Breast epithelium (tissue), 4 donors: Measurements from ENCODE around the gene FARP2. TPM values are rescaled to one million over a fixed set of nuclear protein-coding genes. Genes with fewer than 3 reads are reported as not detected.
A peak's percentile ranks its signal among the peaks of the same experiment; 100 is the strongest.

Experiments
- DNase-seq, 2 donors: peaks; one replicate each; pipeline ENCODE4 v3.0.0-alpha.2; 2019; ENCODE audit warnings: low spot score in 2 of 2
- H3K27ac ChIP-seq, 2 donors: fragments of 200-600 bp; sonication (generic) in 1 of 2; one replicate each; pipeline ENCODE4 v1.5.1; 2016 to 2019; ENCODE audit warnings: mild to moderate bottlenecking in 1 of 2
- H3K27me3 ChIP-seq, 2 donors: fragments of 200-600 bp; sonication (generic) in 1 of 2; one replicate each; pipeline versions ENCODE4 v1.5.1 to v1.6.0; 2017 to 2019; ENCODE audit warnings: control low read depth in 1 of 2, mild to moderate bottlenecking in 1 of 2
- H3K36me3 ChIP-seq: fragments of 200-600 bp; one replicate; pipeline ENCODE4 v1.5.1; 2019
- H3K4me1 ChIP-seq, 2 donors: fragments of 200-600 bp; sonication (generic); one replicate each; pipeline ENCODE4 v1.5.1; 2016 to 2019; ENCODE audit warnings: control low read depth in 1 of 2
- H3K4me3 ChIP-seq, 3 donors: fragments of 200-600 bp; sonication (generic); 1 replicate in 2 of 3; 2 replicates in 1 of 3; pipeline ENCODE4 v1.5.1; 2016 to 2019; ENCODE audit warnings: mild to moderate bottlenecking in 3 of 3, moderate library complexity in 2 of 3
- H3K9me3 ChIP-seq, 2 donors: fragments of 200-600 bp; sonication (generic) in 1 of 2; one replicate each; pipeline ENCODE4 v1.5.1; 2016 to 2019; ENCODE audit warnings: control low read depth in 1 of 2
- CTCF ChIP-seq, 3 donors: fragments of 450-650 bp; IDR thresholded peaks; one replicate each; pipeline ENCODE4 v1.5.1; 2016 to 2017; ENCODE audit warnings: antibody characterized with exemption in 3 of 3, mild to moderate bottlenecking in 3 of 3, moderate library complexity in 3 of 3
- POLR2A ChIP-seq: fragments of 450-650 bp; IDR thresholded peaks from one replicate; pipeline ENCODE4 v1.6.1; 2016; ENCODE audit warnings: antibody characterized with exemption, mild to moderate bottlenecking, moderate library complexity
- POLR2AphosphoS5 ChIP-seq, 3 donors: sonication (generic); formaldehyde crosslinking; IDR thresholded peaks; one replicate each; pipeline ENCODE4 v1.6.1; 2017; ENCODE audit warnings: antibody characterized with exemption in 3 of 3
- intact Hi-C: fragments of 100-400 bp; cut with DNase I; formaldehyde crosslinking; loops from one replicate; pipeline ENCODE4 v1.15.1; 2023; ENCODE audit warnings: low total_unique reads
- total RNA-seq, 3 donors: library from RNA; depleted of rRNA; stranded (reverse); fragments of >200 nt; gene quantifications; one replicate each; pipeline ENCODE4 v1.1.0, GENCODE V29; 2016

The FARP2 gene
- total RNA-seq, 3 donors from 2014 or later = 34.4 to 43.3 (median 40.3) TPM

GRCh38 chr2:241541564-241542277 is 185.6 kb downstream of the FARP2 start:
- no peaks in the 10 kb centered on the region for H3K36me3 ChIP-seq
- no peak for TF ChIP-seq CTCF (IDR thresholded peaks at IDR 0.05)
- TF ChIP-seq POLR2AphosphoS5 (IDR thresholded peaks at IDR 0.05) = no peak
- no peak for TF ChIP-seq POLR2A
- DNase-seq = no peak
- peak overlapping the region; percentile 37 to 69 (median 46) for H3K4me3 ChIP-seq
- no peaks in the 10 kb centered on the region for H3K9me3 ChIP-seq
- no peaks in the 10 kb centered on the region for H3K27me3 ChIP-seq
- H3K27ac ChIP-seq = no peak overlapping the region
- intact Hi-C loops = no loop called here
- H3K4me1 ChIP-seq = peaks cover 4 to 17% of the 10 kb centered on the region in 2 donors

- no peaks in the 10 kb centered on the region for H3K9me3 ChIP-seq
- no peaks in the 10 kb centered on the region for H3K27me3 ChIP-seq
- no peaks in the 10 kb centered on the region for H3K36me3 ChIP-seq
- no peak for DNase-seq
- no peak overlapping the region for H3K4me3 ChIP-seq
- H3K27ac ChIP-seq = no peak overlapping the region
- no peak for TF ChIP-seq CTCF (IDR thresholded peaks at IDR 0.05)
- intact Hi-C loops = no loop called here
- peaks cover 4 to 22% of the 10 kb centered on the region in 2 donors for H3K4me1 ChIP-seq
Measured at GRCh38 chr2:241542278-241542605, 186.2 kb downstream of the FARP2 start.

Other genes starting within 250 kb of the FARP2 start
- gene PASK, start 206.8 kb upstream of the FARP2 start, total RNA-seq = 1 to 10 TPM; 4.3 to 7.3 (median 6.6) TPM
- 10 to 100 TPM; 39.4 to 50.9 (median 43.6) TPM for gene PPP1R7, start 205.8 kb upstream of the FARP2 start, total RNA-seq
- 1 to 10 TPM in 1 of 3 donors, under 1 TPM in 1, not detected in 1; 0.98 to 1.6 TPM for gene ANO7, start 167.6 kb upstream of the FARP2 start, total RNA-seq
- 100 to 1,000 TPM; 339 to 515 (median 383) TPM for gene HDLBP, start 40.6 kb upstream of the FARP2 start, total RNA-seq
- gene SEPTIN2, start 40.4 kb upstream of the FARP2 start, total RNA-seq = 100 to 1,000 TPM; 298 to 321 (median 299) TPM
- 100 to 1,000 TPM; 102 to 139 (median 126) TPM for gene STK25, start 152.3 kb downstream of the FARP2 start, total RNA-seq
- 10 to 100 TPM; 32.2 to 77.6 (median 40.3) TPM for gene BOK, start 202.5 kb downstream of the FARP2 start, total RNA-seq